Cardiac fibroblast (primary cell): ENCODE data around the gene HINT3.

Source experiments
- DNase-seq, 2 donors: peaks; one replicate each; pipeline versions ENCODE4 v3.0.0 to v3.0.0-alpha.2; 2010; ENCODE audit warnings: low read depth in 2 of 2
- H3K4me3 ChIP-seq, 2 donors: replicated peaks in 1 of 2; 1 replicate in 1 of 2; 2 replicates in 1 of 2; pipeline ENCODE4 v1.5.1; 2011; ENCODE audit warnings: low read depth in 2 of 2, low read length in 2 of 2, mild to moderate bottlenecking in 2 of 2, moderate library complexity in 1 of 2
- CTCF ChIP-seq: IDR thresholded peaks from one replicate; pipeline ENCODE4 v1.5.1; 2011; ENCODE audit warnings: low read depth, mild to moderate bottlenecking, low read length, inconsistent platforms

HINT3 gene

GRCh38 chr6:125994670-125995488, 38.3 kb downstream of the HINT3 start:
- H3K4me3 ChIP-seq: no peak overlapping the region
- no peak for TF ChIP-seq CTCF
- DNase-seq: no peak

- peak; percentile 72 to 74 for DNase-seq
- no peak overlapping the region for H3K4me3 ChIP-seq
- TF ChIP-seq CTCF: peak; percentile 98
Measured at GRCh38 chr6:125995972-125996580, 39.5 kb downstream of the HINT3 start.

- peak in 1 of 2 donors; percentile 13 for DNase-seq
- H3K4me3 ChIP-seq: no peak overlapping the region
- TF ChIP-seq CTCF: no peak
Measured at GRCh38 chr6:126002755-126003679, 46.4 kb downstream of the HINT3 start.

GRCh38 chr6:126007800-126008199, 51.2 kb downstream of the HINT3 start:
- DNase-seq: no peak
- no peak for TF ChIP-seq CTCF
- no peak overlapping the region for H3K4me3 ChIP-seq

- H3K4me3 ChIP-seq: no peak overlapping the region
- no peak for TF ChIP-seq CTCF
- DNase-seq: no peak
Measured at GRCh38 chr6:126010040-126010439, 53.5 kb downstream of the HINT3 start.

- DNase-seq: peak in 1 of 2 donors; percentile 26
- H3K4me3 ChIP-seq: no peak overlapping the region
- no peak for TF ChIP-seq CTCF
Measured at GRCh38 chr6:126015863-126016262, 59.3 kb downstream of the HINT3 start.
